Measurements from ENCODE around the gene CLPTM1L. TPM values are rescaled to one million over a fixed set of nuclear protein-coding genes. Genes with fewer than 3 reads are reported as not detected.

CLPTM1L gene
- total RNA-seq, 1 experiment from 2014 or later, result 146 TPM

DNA sequence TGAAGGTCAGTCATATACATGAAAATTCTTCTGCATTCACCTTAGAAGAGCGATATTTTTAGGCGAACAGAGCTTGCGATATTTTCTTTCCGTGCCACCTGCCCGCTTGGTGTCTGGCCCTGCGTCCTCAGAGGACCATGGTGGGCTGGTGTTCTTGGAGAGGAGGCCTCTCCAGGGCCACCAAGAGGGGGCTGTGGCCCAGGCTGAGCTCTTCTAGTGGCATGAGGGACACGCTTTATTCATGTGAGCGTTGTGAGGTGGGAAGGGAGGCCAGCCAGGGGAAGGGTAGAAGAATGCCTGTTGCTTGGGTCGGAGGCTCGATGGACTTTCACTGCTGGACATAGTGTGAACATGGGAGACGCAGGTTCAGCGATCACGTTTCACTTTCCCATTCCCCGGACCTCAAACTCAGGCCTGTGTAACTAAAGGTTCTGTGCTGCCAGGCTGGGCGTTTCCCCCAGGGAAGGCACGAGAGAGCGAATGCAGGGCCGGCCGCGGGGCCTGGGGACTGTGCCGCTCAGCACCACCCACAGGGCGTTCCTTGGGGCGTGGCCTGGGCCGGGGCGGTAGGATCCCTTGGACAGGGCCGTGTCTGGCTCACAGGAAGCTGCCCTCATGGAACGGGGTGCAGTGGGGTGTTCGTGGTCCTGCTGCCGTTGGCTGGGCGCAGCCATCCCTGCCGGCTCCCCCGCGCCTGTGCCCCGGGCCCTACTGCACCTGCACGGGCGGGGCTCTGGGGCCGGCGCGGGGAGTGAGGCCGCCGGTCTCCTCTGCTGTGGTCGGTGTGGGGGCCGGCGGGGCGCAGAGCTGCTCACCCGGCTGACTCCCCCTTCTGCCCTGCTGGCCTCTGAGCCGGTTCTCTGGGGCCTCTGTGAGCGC is 40.7 kb upstream of the CLPTM1L start:
- Histone ChIP-seq H3K27me3 (replicated peaks; ENCODE audit: insufficient read depth, low read depth, low read length, poor library complexity) (peaks cover 44% of the 10 kb centered on the region), H3K36me3 (ENCODE audit: insufficient read depth, low read length, poor library complexity, severe bottlenecking) (no peaks in the 10 kb centered on the region), H3K9me3 (ENCODE audit: low read depth, low read length, poor library complexity, severe bottlenecking) (no peaks in the 10 kb centered on the region), H3K4me1 (ENCODE audit: insufficient read depth, low read length, poor library complexity, severe bottlenecking) (no peaks in the 10 kb centered on the region), H3K4me3 (ENCODE audit: low read depth, low read length, poor library complexity, severe bottlenecking) (peak overlapping the region; percentile 62), H3K27ac (ENCODE audit: low read depth, low read length, poor library complexity, severe bottlenecking) (no peak overlapping the region)
- peak; percentile 73 for DNase-seq (ENCODE audit: low spot score)
- TF ChIP-seq EZH2 (IDR thresholded peaks at IDR 0.05; ENCODE audit: borderline replicate concordance, low read depth, low read length, poor library complexity, severe bottlenecking), result peak; percentile 0
- TF ChIP-seq, protein P1, sequence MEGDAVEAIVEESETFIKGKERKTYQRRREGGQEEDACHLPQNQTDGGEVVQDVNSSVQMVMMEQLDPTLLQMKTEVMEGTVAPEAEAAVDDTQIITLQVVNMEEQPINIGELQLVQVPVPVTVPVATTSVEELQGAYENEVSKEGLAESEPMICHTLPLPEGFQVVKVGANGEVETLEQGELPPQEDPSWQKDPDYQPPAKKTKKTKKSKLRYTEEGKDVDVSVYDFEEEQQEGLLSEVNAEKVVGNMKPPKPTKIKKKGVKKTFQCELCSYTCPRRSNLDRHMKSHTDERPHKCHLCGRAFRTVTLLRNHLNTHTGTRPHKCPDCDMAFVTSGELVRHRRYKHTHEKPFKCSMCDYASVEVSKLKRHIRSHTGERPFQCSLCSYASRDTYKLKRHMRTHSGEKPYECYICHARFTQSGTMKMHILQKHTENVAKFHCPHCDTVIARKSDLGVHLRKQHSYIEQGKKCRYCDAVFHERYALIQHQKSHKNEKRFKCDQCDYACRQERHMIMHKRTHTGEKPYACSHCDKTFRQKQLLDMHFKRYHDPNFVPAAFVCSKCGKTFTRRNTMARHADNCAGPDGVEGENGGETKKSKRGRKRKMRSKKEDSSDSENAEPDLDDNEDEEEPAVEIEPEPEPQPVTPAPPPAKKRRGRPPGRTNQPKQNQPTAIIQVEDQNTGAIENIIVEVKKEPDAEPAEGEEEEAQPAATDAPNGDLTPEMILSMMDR (conservative IDR thresholded peaks at IDR 0.05; ENCODE audit: low read depth, low read length), result no peak
- intact Hi-C loops (cut with micrococcal nuclease; ENCODE audit: unreplicated experiment), result no loop called here
- ChIA-PET POLR2A (ENCODE audit: low non-redundant PET) (no interaction called here), CTCF (no interaction called here)
- BruUV-seq (replicated peaks), result no TSS peak

DNA sequence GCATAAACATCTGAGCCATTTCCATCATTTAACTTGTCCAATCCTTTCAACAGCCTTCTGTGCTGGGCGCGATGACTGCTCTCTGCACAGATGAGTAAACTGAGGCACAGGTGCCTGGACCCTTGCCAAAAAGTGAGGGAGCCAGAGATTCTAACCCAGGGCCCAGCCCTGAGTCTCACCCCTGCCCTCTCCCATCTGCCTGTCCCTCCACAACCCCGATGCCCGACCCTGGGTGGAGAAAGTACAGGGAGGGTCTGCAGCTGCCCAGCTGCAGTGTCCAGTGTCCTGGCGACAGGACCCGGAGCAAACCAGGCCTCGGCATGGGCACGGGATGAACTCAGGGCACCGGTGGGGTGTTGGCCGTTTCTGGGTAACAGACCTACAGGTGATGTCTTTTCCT is 39.6 kb upstream of the CLPTM1L start:
- Histone ChIP-seq H3K27ac (ENCODE audit: low read depth, low read length, poor library complexity, severe bottlenecking) (no peak overlapping the region), H3K4me3 (ENCODE audit: low read depth, low read length, poor library complexity, severe bottlenecking) (no peak overlapping the region), H3K4me1 (ENCODE audit: insufficient read depth, low read length, poor library complexity, severe bottlenecking) (no peaks in the 10 kb centered on the region), H3K9me3 (ENCODE audit: low read depth, low read length, poor library complexity, severe bottlenecking) (no peaks in the 10 kb centered on the region), H3K36me3 (ENCODE audit: insufficient read depth, low read length, poor library complexity, severe bottlenecking) (no peaks in the 10 kb centered on the region), H3K27me3 (replicated peaks; ENCODE audit: insufficient read depth, low read depth, low read length, poor library complexity) (peaks cover 33% of the 10 kb centered on the region)
- ChIA-PET CTCF (no interaction called here), POLR2A (ENCODE audit: low non-redundant PET) (no interaction called here)
- TF ChIP-seq, protein P1 (conservative IDR thresholded peaks at IDR 0.05; ENCODE audit: low read depth, low read length), result no peak
- no peak for TF ChIP-seq EZH2 (IDR thresholded peaks at IDR 0.05; ENCODE audit: borderline replicate concordance, low read depth, low read length, poor library complexity, severe bottlenecking)
- no peak for DNase-seq (ENCODE audit: low spot score)
- BruUV-seq (replicated peaks), result no TSS peak
- intact Hi-C loops (cut with micrococcal nuclease; ENCODE audit: unreplicated experiment), result no loop called here

DNA sequence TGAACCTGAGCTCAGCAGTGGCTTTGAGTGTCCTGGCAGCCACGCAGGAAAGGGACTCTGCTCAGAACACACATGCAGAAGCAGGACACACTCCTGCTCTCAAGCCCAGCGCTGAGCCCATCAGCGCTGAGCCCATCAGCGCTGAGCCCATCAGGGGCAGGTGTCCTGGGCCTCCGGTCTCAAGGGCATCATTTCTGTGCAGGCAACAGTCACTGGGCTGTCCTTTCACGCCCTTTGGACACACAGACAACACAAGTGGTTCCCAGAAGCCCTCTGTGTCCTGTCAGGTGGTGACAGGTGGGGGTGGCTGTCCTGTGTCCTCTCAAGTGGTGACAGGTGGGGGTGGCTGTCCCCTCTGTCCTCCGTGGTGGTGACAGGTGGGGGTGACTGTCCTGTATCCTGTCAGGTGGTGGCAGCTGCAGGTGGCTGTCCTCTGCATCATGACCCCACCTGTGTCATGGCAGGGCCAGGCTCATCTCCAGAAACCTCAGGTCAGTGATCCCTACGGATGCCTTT is 39.0 kb upstream of the CLPTM1L start:
- TF ChIP-seq EZH2 (IDR thresholded peaks at IDR 0.05; ENCODE audit: borderline replicate concordance, low read depth, low read length, poor library complexity, severe bottlenecking), result no peak
- TF ChIP-seq, protein P1 (conservative IDR thresholded peaks at IDR 0.05; ENCODE audit: low read depth, low read length), result no peak
- Histone ChIP-seq H3K27ac (ENCODE audit: low read depth, low read length, poor library complexity, severe bottlenecking) (no peak overlapping the region), H3K4me1 (ENCODE audit: insufficient read depth, low read length, poor library complexity, severe bottlenecking) (no peaks in the 10 kb centered on the region), H3K9me3 (ENCODE audit: low read depth, low read length, poor library complexity, severe bottlenecking) (no peaks in the 10 kb centered on the region), H3K27me3 (replicated peaks; ENCODE audit: insufficient read depth, low read depth, low read length, poor library complexity) (peaks cover 28% of the 10 kb centered on the region), H3K4me3 (ENCODE audit: low read depth, low read length, poor library complexity, severe bottlenecking) (no peak overlapping the region), H3K36me3 (ENCODE audit: insufficient read depth, low read length, poor library complexity, severe bottlenecking) (no peaks in the 10 kb centered on the region)
- DNase-seq (ENCODE audit: low spot score), result no peak
- no TSS peak for BruUV-seq (replicated peaks)
- intact Hi-C loops (cut with micrococcal nuclease; ENCODE audit: unreplicated experiment), result no loop called here
- POLR2A ChIA-PET (ENCODE audit: low non-redundant PET), result no interaction called here
- CTCF ChIA-PET, result no interaction called here

Measured in A673 (cell line).